GM18907 (cell line): Measurements from ENCODE around the gene ADAMTSL2.

Source experiments
- ATAC-seq: cut with Tn5 transposase; IDR thresholded peaks from one replicate; pipeline ENCODE4 v1.9.1; 2021; ENCODE audit warnings: mild to moderate bottlenecking, moderate library complexity; ENCODE audit not compliant: unreplicated experiment

ADAMTSL2 gene

DNA sequence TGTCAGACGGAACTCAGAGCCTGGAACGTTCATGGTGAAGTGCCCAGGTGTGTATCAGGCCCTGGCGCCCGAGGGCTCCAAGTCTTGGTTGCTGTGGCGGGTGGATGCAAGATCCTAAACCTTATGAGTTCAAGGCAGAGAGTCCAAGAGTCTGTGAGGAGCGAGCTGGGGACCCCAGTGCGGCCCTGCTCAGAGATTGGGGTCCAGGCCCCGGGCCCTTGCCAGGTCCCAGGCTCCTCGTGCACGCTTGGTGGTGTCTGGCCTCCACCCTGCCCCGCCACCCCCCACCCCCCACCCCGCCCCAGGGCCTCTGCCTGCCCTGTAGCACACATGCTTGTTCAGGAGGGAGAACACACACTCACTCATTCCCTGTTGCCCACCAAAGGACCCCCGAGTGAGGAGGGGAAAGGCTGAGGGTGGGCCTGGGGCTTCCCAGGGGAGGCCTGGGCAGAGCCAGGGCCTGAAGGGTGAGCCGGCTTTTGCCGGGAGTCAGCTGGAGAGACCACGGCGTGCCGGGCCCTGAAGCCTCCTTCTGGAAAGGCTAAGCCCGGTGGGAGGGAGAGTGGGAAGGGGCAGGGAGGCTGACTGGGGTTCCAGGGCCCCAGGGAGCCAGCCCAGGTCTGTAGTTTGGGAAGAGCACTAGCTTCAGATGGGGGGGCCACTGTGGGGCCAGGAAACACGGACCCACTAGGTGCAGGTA, 37.5 kb downstream of the ADAMTSL2 start:
- ATAC-seq, result no peak

DNA sequence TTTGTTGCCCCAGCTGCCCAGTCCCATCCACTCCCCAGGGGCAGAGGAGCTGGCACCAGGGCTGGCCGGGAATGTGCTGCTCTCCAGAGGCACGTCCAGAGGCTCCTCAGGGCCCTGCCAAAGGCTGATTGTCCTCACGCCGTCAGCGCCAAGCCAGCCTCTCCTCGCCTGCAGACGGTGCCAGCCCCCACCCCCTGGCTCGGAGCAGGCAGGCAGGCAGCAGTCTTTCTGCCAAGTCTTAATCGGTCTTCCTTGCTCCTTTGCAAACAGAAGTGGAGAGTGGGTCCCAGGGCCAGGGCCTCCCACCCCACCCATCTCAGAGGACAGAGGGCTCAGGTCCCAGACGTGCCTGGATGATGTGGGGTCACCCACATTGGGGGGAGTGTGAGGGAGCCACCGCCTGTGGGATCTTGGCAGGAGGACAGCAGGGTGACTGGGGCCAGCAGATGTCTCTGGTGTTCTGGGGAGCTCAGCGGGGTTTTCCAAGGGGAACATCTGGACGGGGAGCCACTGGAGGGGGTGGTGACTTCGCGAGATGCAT, 38.4 kb downstream of the ADAMTSL2 start:
- no peak for ATAC-seq

- ATAC-seq, result no peak
These were observed 39.4 kb downstream of the ADAMTSL2 start for GRCh38 chr9:133573791-133574515.

DNA sequence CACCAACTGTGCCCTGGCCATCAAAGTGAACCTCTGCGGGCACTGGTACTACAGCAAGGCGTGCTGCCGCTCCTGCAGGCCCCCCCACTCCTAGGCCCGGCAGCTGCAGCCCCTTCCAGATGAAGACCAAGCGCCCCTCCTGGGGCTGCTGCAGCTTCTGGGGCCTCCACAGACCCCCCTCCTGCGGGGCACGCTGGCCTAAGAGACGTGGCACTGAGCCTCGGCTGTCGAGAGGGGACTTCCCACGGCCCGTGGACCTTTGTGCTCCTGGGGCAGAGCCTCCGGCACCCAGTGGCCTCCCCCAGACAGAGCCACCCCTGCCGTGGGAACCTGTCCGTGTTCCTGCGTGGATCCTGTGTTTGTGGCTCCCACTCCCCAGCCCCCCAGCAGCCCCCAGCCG, 40.3 kb downstream of the ADAMTSL2 start:
- no peak for ATAC-seq

GRCh38 chr9:133575186-133576030, 40.9 kb downstream of the ADAMTSL2 start:
- no peak for ATAC-seq

GRCh38 chr9:133576031-133576874, 41.7 kb downstream of the ADAMTSL2 start:
- no peak for ATAC-seq

- no peak for ATAC-seq
These were observed 42.6 kb downstream of the ADAMTSL2 start for GRCh38 chr9:133576875-133577736.

- ATAC-seq, result no peak
These were observed 43.2 kb downstream of the ADAMTSL2 start for GRCh38 chr9:133577737-133578112.

GRCh38 chr9:133578524-133579441, 44.3 kb downstream of the ADAMTSL2 start:
- ATAC-seq, result no peak

DNA sequence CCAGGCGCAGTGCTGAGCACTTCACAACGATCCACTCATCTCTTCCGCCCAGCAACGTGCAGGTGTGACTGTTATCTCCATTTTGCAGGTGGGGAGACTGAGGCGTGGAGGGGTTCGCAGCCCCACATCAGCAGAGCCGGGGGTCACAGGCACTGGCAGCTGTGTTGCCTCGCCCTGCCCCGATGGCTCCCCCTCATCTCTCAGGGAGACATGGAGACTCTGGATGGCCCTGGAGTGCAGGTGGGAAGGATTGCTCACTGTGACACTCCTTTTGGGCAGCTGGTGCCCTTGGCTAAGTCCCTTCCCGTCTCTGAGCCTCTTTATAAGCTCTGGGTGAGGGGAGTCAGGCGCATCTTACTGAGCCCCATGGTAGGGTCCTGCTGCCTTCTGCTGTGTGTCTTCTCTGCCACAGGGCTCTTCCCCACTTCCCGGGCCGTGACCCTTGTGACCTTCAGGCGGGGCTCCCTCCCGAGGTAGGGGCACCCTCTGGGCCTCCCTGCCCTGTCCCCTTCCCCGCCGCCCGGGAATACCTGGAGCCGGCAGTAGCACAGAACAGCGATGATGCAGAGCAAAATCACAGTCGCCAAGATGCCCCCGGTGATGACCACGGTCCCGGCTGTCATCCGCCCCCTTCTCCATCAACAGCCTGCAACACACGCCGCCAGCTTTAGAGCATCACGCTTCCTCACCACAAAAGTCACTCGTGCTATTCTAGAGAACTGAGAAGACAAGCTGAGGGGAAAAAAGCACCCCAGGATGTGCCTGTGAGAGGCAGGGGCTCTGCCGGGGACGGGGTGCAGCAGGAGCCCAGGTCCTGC, 45.3 kb downstream of the ADAMTSL2 start:
- no peak for ATAC-seq

- ATAC-seq, result no peak
These were observed 45.9 kb downstream of the ADAMTSL2 start for GRCh38 chr9:133580419-133580738.

- ATAC-seq, result no peak
These were observed 46.5 kb downstream of the ADAMTSL2 start for GRCh38 chr9:133581011-133581410.

DNA sequence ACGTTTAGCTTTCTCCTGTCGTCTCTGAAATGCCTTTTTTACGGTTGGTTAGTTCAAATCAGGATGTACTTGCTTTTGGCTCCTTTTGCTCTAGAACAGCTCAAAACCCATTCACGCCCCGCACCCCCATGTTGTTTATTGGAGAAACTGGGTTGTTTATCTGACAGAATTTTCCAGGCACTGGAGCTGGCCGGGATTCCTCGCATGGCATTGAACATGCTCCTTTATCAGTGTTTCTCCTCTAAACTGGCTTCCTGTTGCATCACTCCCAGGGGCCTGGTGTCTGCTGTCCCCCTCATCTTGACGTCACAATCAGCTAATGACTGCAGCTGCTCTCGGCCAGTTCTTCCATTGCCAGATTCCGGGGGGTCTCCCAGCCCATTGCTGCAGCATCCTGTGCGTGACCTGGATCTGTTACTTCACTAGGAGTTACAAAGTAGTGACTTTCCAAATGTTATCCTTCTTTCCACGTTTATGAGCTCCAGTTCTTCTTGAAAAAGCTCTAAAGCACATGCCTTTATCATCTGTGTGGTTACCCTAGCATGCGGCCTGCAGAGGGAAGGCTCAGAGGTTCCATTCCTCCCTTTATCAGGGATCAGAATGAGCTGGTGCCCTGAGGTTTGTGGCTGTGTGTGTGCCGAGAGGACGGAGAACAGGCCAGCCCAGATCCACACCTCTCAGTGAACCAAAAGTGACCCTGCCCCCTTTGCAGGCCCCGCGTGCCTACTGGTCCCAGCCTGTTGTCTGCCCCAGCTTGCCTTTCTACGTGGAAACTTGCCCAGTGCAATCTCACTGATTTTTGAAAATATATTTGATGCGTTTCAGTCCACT, 47.2 kb downstream of the ADAMTSL2 start:
- no peak for ATAC-seq

DNA sequence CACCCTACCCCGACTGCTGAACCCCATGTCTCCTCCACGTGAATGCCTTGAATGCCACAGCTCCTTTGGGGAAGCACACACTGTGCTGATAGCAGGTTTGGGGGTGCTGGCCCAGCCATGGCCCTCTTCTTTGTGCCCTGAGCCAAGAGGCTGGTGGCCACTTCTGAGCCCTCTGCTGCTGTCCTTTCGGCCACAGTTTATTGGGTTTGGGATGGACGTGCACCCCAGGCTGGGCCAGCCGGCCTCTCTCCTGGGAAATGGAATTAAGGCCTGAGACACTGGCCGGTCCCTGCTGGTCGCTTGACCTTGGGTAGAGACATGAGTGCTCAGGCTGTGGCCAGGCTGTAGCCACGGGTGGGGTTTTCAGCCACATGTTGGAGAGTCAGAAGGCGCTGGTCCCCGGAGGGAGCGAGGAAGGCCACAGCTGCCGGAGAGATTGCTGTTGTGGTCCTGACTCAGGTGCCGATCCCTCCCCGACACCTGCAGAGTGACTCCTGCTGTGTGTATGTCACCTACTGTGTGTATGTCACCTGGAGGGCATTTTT, 48.1 kb downstream of the ADAMTSL2 start:
- no peak for ATAC-seq

GRCh38 chr9:133583111-133583510, 48.6 kb downstream of the ADAMTSL2 start:
- ATAC-seq, result no peak

- ATAC-seq, result no peak
These were observed 49.1 kb downstream of the ADAMTSL2 start for GRCh38 chr9:133583586-133583985.

- ATAC-seq, result no peak
These were observed 49.7 kb downstream of the ADAMTSL2 start for GRCh38 chr9:133584167-133584558.
